Gastroesophageal sphincter (tissue), 4 donors: ENCODE results near the gene HECW1. TPM values are rescaled to one million over a fixed set of nuclear protein-coding genes. Genes with fewer than 3 reads are reported as not detected.
A peak's percentile ranks its signal among the peaks of the same experiment; 100 is the strongest.

Experiments
- ATAC-seq: fragments of 150-250 bp; one replicate; pipeline ENCODE4 v1.9.1; 2016; ENCODE audit warnings: mild to moderate bottlenecking, moderate library complexity
- H3K27ac ChIP-seq, 4 donors: fragments of 200-600 bp; sonication (generic) in 3 of 4; 1 replicate in 3 of 4; 2 replicates in 1 of 4; pipeline ENCODE4 v1.5.1; 2016 to 2019
- H3K27me3 ChIP-seq: fragments of 200-600 bp; sonication (generic); one replicate; pipeline ENCODE4 v1.5.1; 2019
- H3K36me3 ChIP-seq, 2 donors: fragments of 200-600 bp; sonication (generic); one replicate each; pipeline ENCODE4 v1.5.1; 2019; ENCODE audit warnings: control low read depth in 1 of 2
- H3K4me1 ChIP-seq, 3 donors: fragments of 200-600 bp; sonication (generic); 1 replicate in 2 of 3; 2 replicates in 1 of 3; pipeline ENCODE4 v1.5.1; 2016 to 2019; ENCODE audit warnings: control low read depth in 2 of 3
- H3K4me3 ChIP-seq, 2 donors: fragments of 200-600 bp; sonication (generic); one replicate each; pipeline ENCODE4 v1.5.1; 2019; ENCODE audit warnings: mild to moderate bottlenecking in 1 of 2, moderate library complexity in 1 of 2
- H3K9me3 ChIP-seq, 3 donors: fragments of 200-600 bp; sonication (generic); one replicate each; pipeline ENCODE4 v1.5.1; 2017 to 2019; ENCODE audit warnings: control low read depth in 2 of 3
- CTCF ChIP-seq, 4 experiments: fragments of 200-600 bp in 2 of 4; fragments of 450-650 bp in 2 of 4; sonication (generic) in 1 of 4; IDR thresholded peaks; one replicate each; pipeline ENCODE4 v1.5.1; 2017 to 2019; ENCODE audit warnings: antibody characterized with exemption in 4 of 4, mild to moderate bottlenecking in 2 of 4, moderate library complexity in 2 of 4
- EP300 ChIP-seq: sonication (generic); formaldehyde crosslinking; IDR thresholded peaks from one replicate; pipeline ENCODE4 v1.6.1; 2017; ENCODE audit warnings: antibody characterized with exemption, mild to moderate bottlenecking
- POLR2A ChIP-seq, 2 donors: fragments of 450-650 bp; IDR thresholded peaks; one replicate each; pipeline ENCODE4 v1.6.1; 2017; ENCODE audit warnings: antibody characterized with exemption in 2 of 2, mild to moderate bottlenecking in 2 of 2, moderate library complexity in 1 of 2
- POLR2AphosphoS5 ChIP-seq: sonication (generic); formaldehyde crosslinking; IDR thresholded peaks from one replicate; pipeline ENCODE4 v1.6.1; 2017; ENCODE audit warnings: antibody characterized with exemption
- WGBS, 2 donors: methylation state at CpG; one replicate each; pipeline ENCODE4 v1.1.5; 2018; ENCODE audit warnings: low coverage in 1 of 2; 5-methylcytosine and 5-hydroxymethylcytosine counted together
- total RNA-seq, 4 donors: library from RNA; depleted of rRNA; stranded (reverse); fragments of >200 nt; gene quantifications; one replicate each; pipeline ENCODE4 v1.1.0, GENCODE V29; 2016

HECW1 gene
- total RNA-seq, 4 donors from 2014 or later = 0.04 to 0.31 (median 0.13) TPM; not detected in 1

GRCh38 chr7:43461349-43462024 is 349.0 kb downstream of the HECW1 start:
- Histone ChIP-seq H3K27me3 (no peaks in the 10 kb centered on the region), H3K9me3 (no peaks in the 10 kb centered on the region), H3K4me1 (peaks cover 0 to 23% (median 4%) of the 10 kb centered on the region in 3 donors), H3K27ac (no peak overlapping the region), H3K36me3 (no peaks in the 10 kb centered on the region), H3K4me3 (no peak overlapping the region)
- 62 to 63% methylated on average over 5 of the region's 5 CpGs for WGBS, 2 donors
- no peak for ATAC-seq
- no peak for TF ChIP-seq CTCF (IDR thresholded peaks at IDR 0.05)
- no peak for TF ChIP-seq EP300
- no peak for TF ChIP-seq POLR2AphosphoS5
- TF ChIP-seq POLR2A (IDR thresholded peaks at IDR 0.05) = no peak

- no peaks in the 10 kb centered on the region for H3K9me3 ChIP-seq
- WGBS, 2 donors = 17 to 33% methylated on average over 1 of the region's 1 CpG
- no peak for ATAC-seq
- H3K4me1 ChIP-seq = peaks cover 0 to 23% (median 4%) of the 10 kb centered on the region in 3 donors
- no peaks in the 10 kb centered on the region for H3K36me3 ChIP-seq
- no peaks in the 10 kb centered on the region for H3K27me3 ChIP-seq
- no peak overlapping the region for H3K4me3 ChIP-seq
- TF ChIP-seq POLR2A (IDR thresholded peaks at IDR 0.05) = no peak
- no peak overlapping the region for H3K27ac ChIP-seq
These were observed 350.4 kb downstream of the HECW1 start for GRCh38 chr7:43462836-43463235.

GRCh38 chr7:43463401-43463980 is 351.0 kb downstream of the HECW1 start:
- ATAC-seq = peak; percentile 25
- TF ChIP-seq POLR2AphosphoS5 (no peak), POLR2A (IDR thresholded peaks at IDR 0.05) (no peak), CTCF (IDR thresholded peaks at IDR 0.05) (no peak), EP300 (no peak)
- Histone ChIP-seq H3K36me3 (no peaks in the 10 kb centered on the region), H3K27me3 (no peaks in the 10 kb centered on the region), H3K4me1 (peaks cover 0 to 23% (median 4%) of the 10 kb centered on the region in 3 donors), H3K4me3 (no peak overlapping the region), H3K27ac (no peak overlapping the region), H3K9me3 (no peaks in the 10 kb centered on the region)
- 63 to 65% methylated on average over 2 to 5 of the region's 8 CpGs for WGBS, 2 donors

- ATAC-seq = no peak
- no peaks in the 10 kb centered on the region for H3K27me3 ChIP-seq
- WGBS, 2 donors = 80 to 83% methylated on average over 8 to 11 of the region's 11 CpGs
- no peak for TF ChIP-seq POLR2AphosphoS5
- no peak for TF ChIP-seq CTCF (IDR thresholded peaks at IDR 0.05)
- TF ChIP-seq EP300 = no peak
- no peak for TF ChIP-seq POLR2A (IDR thresholded peaks at IDR 0.05)
- no peaks in the 10 kb centered on the region for H3K9me3 ChIP-seq
- peaks cover 0 to 23% (median 4%) of the 10 kb centered on the region in 3 donors for H3K4me1 ChIP-seq
- H3K36me3 ChIP-seq = no peaks in the 10 kb centered on the region
- H3K4me3 ChIP-seq = no peak overlapping the region
- H3K27ac ChIP-seq = no peak overlapping the region
These were observed 353.4 kb downstream of the HECW1 start for GRCh38 chr7:43465581-43466554.

DNA sequence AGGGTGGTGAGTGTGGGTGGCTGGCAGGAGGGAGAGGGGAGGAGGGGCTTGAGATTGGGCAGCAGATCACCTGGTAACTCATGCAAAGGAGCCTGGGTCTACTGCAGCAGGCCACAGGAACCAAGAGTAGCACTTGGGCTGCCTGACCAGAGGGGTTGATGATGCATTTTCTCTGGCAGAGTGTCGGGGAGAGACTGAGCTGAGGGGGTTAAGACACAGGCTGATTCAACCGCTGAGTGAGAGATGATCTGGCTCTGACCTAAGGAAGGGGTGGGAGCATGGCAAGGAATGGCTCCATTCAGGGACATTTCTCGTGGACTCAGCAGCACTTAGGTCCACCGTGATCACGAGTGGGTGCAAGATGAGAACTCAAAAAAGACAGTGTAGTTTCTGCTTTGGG is 355.0 kb downstream of the HECW1 start:
- Histone ChIP-seq H3K4me1 (peaks cover 0 to 8% (median 4%) of the 10 kb centered on the region in 3 donors), H3K27ac (no peak overlapping the region), H3K4me3 (no peak overlapping the region), H3K27me3 (no peaks in the 10 kb centered on the region), H3K36me3 (no peaks in the 10 kb centered on the region), H3K9me3 (no peaks in the 10 kb centered on the region)
- ATAC-seq = no peak
- no peak for TF ChIP-seq POLR2A (IDR thresholded peaks at IDR 0.05)
- TF ChIP-seq EP300 = no peak
- no peak for TF ChIP-seq POLR2AphosphoS5
- TF ChIP-seq CTCF (IDR thresholded peaks at IDR 0.05) = no peak
- WGBS, 2 donors = 79 to 87% methylated on average over 2 to 3 of the region's 5 CpGs
